ENCODE data around the gene HOXD4.

HOXD4 gene

GRCh38 chr2:176170602-176171305, 19.4 kb downstream of the HOXD4 start:
- no peak for DNase-seq

DNA sequence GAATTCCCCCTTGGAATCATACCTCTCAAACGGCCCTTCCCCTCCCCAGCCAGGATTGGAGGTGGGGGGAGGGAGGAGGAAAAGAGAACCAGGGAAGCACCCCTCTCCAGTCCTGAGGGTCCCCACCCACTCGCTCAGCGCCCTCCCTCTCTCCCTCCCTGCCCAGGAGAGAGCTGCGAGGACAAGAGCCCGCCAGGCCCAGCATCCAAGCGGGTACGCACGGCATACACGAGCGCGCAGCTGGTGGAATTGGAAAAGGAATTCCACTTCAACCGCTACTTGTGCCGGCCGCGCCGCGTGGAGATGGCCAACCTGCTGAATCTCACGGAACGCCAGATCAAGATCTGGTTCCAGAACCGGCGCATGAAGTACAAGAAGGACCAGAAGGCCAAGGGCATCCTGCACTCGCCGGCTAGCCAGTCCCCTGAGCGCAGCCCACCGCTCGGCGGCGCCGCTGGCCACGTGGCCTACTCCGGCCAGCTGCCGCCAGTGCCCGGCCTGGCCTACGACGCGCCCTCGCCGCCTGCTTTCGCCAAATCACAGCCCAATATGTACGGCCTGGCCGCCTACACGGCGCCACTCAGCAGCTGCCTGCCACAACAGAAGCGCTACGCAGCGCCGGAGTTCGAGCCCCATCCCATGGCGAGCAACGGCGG, 20.1 kb downstream of the HOXD4 start:
- peak in 15 of 58 donors; percentile 7 to 36 (median 16) for DNase-seq

DNA sequence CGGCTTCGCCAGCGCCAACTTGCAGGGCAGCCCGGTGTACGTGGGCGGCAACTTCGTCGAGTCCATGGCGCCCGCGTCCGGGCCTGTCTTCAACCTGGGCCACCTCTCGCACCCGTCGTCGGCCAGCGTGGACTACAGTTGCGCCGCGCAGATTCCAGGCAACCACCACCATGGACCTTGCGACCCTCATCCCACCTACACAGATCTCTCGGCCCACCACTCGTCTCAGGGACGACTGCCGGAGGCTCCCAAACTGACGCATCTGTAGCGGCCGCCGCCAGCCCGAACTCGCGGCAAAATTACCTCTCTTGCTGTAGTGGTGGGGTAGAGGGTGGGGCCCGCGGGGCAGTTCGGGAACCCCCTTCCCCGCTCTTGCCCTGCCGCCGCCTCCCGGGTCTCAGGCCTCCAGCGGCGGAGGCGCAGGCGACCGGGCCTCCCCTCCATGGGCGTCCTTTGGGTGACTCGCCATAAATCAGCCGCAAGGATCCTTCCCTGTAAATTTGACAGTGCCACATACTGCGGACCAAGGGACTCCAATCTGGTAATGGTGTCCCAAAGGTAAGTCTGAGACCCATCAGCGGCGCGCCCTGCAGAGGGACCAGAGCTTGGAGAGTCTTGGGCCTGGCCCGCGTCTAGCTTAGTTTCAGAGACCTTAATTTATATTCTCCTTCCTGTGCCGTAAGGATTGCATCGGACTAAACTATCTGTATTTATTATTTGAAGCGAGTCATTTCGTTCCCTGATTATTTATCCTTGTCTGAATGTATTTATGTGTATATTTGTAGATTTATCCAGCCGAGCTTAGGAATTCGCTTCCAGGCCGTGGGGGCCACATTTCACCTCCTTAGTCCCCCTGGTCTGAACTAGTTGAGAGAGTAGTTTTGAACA, 20.9 kb downstream of the HOXD4 start:
- DNase-seq: peak in 1 of 58 donors; percentile 10

GRCh38 chr2:176172895-176173566, 21.7 kb downstream of the HOXD4 start:
- DNase-seq: no peak

DNA sequence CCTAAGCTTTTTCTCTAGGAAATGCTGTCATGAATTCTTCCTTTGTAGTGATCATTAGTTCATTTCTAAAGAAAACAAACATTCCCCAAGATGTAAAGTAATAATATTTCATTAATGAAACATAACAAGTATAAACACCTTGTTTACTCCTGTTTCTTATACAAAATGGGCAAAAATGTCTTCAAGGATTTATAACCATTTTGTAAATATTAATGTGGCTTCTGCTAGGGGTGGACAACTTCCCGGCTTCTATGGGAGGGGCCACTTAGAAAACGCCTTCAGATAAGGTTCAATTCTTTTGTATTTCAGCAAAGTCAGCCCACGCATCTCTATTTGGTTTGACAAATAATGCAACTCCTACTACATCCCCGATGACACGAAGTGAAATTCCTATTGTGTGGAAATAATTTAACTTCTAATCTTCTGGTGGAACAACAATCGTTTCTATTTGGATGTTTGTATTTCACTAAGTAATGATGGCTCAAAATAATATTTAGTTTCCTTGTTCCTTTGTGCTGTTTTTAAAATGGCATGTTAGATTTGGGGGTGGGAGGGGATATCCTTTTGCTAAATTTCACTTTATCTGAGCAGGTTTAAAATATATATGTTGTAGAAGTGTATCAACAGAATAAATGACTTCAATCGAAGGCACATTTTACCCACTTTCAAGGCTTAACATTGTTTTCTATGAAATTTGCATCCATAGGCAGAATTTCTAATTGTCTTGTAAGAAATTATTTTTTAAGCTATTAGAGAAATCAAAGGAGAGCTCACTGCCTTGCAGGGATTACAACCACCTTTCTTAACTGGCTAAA, 22.4 kb downstream of the HOXD4 start:
- DNase-seq: no peak

- DNase-seq: peak in 9 of 58 donors; percentile 5 to 52 (median 27)
Measured at GRCh38 chr2:176174382-176174823, 23.1 kb downstream of the HOXD4 start.

- DNase-seq: peak in 40 of 58 donors; percentile 8 to 81 (median 53)
Measured at GRCh38 chr2:176174824-176175708, 23.7 kb downstream of the HOXD4 start.

GRCh38 chr2:176175709-176176607, 24.6 kb downstream of the HOXD4 start:
- DNase-seq: peak in 9 of 58 donors; percentile 10 to 51 (median 20)

- DNase-seq: no peak
Measured at GRCh38 chr2:176177580-176178037, 26.3 kb downstream of the HOXD4 start.

DNA sequence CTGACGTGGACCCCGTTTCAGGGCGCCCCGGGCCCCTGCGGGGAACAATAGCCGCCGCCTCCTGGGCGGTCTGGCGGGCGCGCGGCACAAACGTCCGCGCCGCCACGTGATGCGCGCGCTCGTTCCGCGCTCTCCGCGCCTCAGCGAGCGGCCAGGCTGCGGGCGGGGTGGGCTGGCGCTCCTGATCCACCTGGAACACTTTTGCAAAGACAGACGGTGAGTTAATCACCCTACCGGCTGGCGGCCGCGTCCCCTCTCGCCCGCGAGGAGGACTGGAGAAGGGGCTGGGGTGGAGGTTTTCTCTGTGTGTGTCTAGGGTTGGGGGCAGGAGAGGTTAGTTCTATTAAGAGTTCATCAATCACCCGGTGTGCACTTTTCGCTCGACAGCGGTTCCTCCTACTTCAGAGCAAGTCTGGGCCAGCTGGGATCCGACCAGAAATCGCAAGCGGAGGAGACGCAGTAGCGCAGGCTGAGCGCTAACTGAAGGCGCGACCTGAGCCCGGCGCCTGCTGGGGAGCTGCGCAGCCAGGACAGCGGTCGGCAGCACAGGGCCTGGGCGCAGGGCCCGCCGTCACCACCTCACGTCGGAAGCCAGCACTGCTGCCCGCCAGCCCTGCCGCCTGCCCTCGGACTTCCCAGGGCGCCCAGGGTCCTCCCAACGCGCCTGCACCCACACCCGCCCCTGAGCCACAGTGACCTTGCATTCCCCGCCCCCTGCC, 26.8 kb downstream of the HOXD4 start:
- no peak for DNase-seq

- no peak for DNase-seq
Measured at GRCh38 chr2:176178757-176179295, 27.5 kb downstream of the HOXD4 start.

DNA sequence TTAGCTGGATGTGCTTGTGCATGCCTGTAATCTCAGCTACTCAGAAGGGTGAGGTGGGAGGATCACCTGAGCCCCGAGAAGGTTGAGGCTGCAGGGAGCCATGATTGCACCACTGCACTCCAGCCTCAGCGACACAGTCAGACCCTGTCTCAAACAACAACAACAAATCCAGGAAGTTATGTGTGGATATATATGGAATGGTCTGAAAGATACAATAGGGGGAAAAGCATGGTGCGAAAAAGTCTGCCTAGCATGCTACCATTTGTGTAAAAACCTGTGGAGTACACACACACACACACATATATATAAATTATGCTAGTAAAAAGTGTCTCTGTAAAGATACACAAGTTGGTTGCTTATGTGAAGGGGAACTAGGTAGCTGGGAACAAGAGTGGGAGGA, 30.2 kb downstream of the HOXD4 start:
- no peak for DNase-seq

DNA sequence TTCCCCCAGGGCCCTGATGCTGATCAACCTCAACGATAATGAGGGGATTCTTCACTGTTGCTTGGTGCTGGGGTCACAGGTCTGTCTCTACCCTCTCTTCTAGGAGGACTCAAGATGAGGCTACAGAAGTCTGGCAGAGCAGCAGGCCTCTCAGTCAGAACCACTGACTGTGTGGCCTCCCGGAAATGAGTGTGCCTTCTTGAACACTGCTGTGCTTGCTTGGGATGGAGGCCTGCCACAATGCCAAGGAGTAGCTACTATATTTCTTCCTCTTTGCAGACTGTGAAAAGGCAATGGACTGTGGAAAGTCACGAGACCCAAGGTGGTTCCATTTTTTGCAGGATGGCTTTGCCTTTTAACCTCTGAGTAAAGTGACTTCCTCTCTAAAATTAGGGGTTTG, 31.3 kb downstream of the HOXD4 start:
- no peak for DNase-seq

GRCh38 chr2:176184749-176185148, 33.4 kb downstream of the HOXD4 start:
- no peak for DNase-seq

GRCh38 chr2:176186024-176186423, 34.7 kb downstream of the HOXD4 start:
- DNase-seq: no peak

DNA sequence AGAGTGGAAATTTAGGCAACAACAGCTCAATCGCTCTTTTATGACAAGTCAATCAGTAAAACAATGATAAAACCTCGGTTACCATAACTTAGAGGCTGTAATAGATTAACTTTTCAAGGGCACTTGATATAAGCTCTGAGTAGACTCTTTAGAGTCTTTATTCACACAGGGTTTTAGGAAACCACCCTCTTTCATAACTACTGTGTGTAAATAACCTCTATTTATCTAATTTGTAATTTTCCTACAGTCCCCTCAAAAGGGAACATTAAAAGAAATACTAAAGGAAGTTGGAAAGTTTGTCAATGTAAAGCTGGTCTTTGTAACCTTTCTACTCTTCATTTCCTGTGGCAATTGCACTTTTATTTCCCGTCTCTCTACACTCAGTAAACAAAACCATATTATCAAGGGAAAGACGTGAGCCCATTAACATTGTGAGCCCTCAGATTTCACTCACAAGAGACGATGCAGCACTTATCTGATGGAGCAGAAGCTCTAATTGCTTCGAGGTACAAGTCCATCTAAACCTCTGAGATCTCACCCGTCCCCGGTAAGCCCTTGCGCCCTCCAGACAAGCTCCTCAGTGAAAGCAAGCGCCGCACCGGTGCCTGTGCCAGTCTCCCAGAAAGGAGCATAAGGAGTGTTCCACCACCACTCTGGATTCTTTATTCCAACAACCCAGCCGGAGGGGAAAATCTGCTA, 36.0 kb downstream of the HOXD4 start:
- DNase-seq: peak in 4 of 58 donors; percentile 2 to 18 (median 10)

Measured in anterior cingulate cortex (tissue), 58 donors.